Naive thymus-derived CD4-positive, alpha-beta T cell (primary cell): ENCODE measurements around the gene JAG2. TPM values are rescaled to one million over a fixed set of nuclear protein-coding genes. Genes with fewer than 3 reads are reported as not detected.

Source experiments
- ATAC-seq: fragments of 150-1000 bp; cut with Tn5 transposase; 2 replicates; pipeline ENCODE4 v1.10.0; 2021; ENCODE audit warnings: mild to moderate bottlenecking, moderate library complexity
- CTCF ChIA-PET: fragments of 350-600 bp; sonication (Branson Sonifier 250); formaldehyde crosslinking; loops from one replicate; lab custom pipeline; 2021; ENCODE audit warnings: antibody characterized with exemption; lab: Charles Lee
- POLR2A ChIA-PET: fragments of 350-600 bp; sonication (Branson Sonifier 250); formaldehyde crosslinking; loops from one replicate; lab custom pipeline; 2021; ENCODE audit warnings: antibody characterized with exemption, inconsistent platforms; lab: Charles Lee
- DNase-seq, 9 donors: peaks; one replicate each; pipeline versions ENCODE4 v3.0.0 to v3.0.0-alpha.2; 2020 to 2022; ENCODE audit warnings: mixed read lengths in 1 of 9
- H3K27ac ChIP-seq: one replicate; pipeline ENCODE4 v1.7.0; 2013; ENCODE audit warnings: mild to moderate bottlenecking, low read depth, low read length, moderate library complexity
- H3K27me3 ChIP-seq, 2 donors: one replicate each; pipeline ENCODE4 v1.7.0; 2013; ENCODE audit warnings: low read length in 2 of 2, mild to moderate bottlenecking in 2 of 2, moderate library complexity in 2 of 2; ENCODE audit not compliant: control insufficient read depth in 2 of 2, insufficient read depth in 2 of 2
- H3K36me3 ChIP-seq, 3 experiments: 1 replicate in 2 of 3; 2 replicates in 1 of 3; pipeline ENCODE4 v1.7.0; 2013; ENCODE audit warnings: low read length in 3 of 3, mild to moderate bottlenecking in 3 of 3, moderate library complexity in 1 of 3; ENCODE audit not compliant: insufficient read depth in 3 of 3, control insufficient read depth in 2 of 3
- H3K4me1 ChIP-seq, 2 donors: one replicate each; pipeline ENCODE4 v1.7.0; 2013; ENCODE audit warnings: low read length in 2 of 2, mild to moderate bottlenecking in 2 of 2, moderate library complexity in 1 of 2; ENCODE audit not compliant: control insufficient read depth in 2 of 2, insufficient read depth in 2 of 2
- H3K4me3 ChIP-seq: 2 replicates; pipeline ENCODE4 v1.7.0; 2013; ENCODE audit warnings: mild to moderate bottlenecking, low read length
- H3K9me3 ChIP-seq, 3 experiments: 1 replicate in 2 of 3; 2 replicates in 1 of 3; pipeline ENCODE4 v1.7.0; 2013; ENCODE audit warnings: low read length in 3 of 3; ENCODE audit not compliant: control insufficient read depth in 2 of 3
- H3K27ac Mint-ChIP-seq, 9 donors: one replicate each; pipeline ENCODE4 v1.8.0; 2020 to 2022; ENCODE audit warnings: mixed read lengths in 9 of 9, mild to moderate bottlenecking in 8 of 9, moderate library complexity in 5 of 9, inconsistent platforms in 2 of 9
- H3K27me3 Mint-ChIP-seq, 5 donors: one replicate each; pipeline ENCODE4 v1.8.0; 2021 to 2022; ENCODE audit warnings: mixed read lengths in 5 of 5, mild to moderate bottlenecking in 1 of 5
- H3K36me3 Mint-ChIP-seq, 5 donors: one replicate each; pipeline ENCODE4 v1.8.0; 2020 to 2022; ENCODE audit warnings: mixed read lengths in 5 of 5, mild to moderate bottlenecking in 3 of 5, inconsistent platforms in 1 of 5
- H3K4me1 Mint-ChIP-seq, 7 donors: one replicate each; pipeline ENCODE4 v1.8.0; 2020 to 2022; ENCODE audit warnings: mixed read lengths in 7 of 7, mild to moderate bottlenecking in 3 of 7, inconsistent platforms in 1 of 7
- H3K4me3 Mint-ChIP-seq, 10 donors: one replicate each; pipeline ENCODE4 v1.8.0; 2020 to 2022; ENCODE audit warnings: mild to moderate bottlenecking in 10 of 10, mixed read lengths in 10 of 10, moderate library complexity in 6 of 10, inconsistent platforms in 2 of 10
- H3K9me3 Mint-ChIP-seq, 11 donors: one replicate each; pipeline ENCODE4 v1.8.0; 2020 to 2022; ENCODE audit warnings: mixed read lengths in 11 of 11, mild to moderate bottlenecking in 4 of 11, inconsistent platforms in 1 of 11, moderate library complexity in 1 of 11
- intact Hi-C, 2 donors: fragments of 100-400 bp; cut with micrococcal nuclease; formaldehyde crosslinking; loops; one replicate each; pipeline ENCODE4 v1.15.1; 2023
- polyA plus RNA-seq, 2 donors: library from polyadenylated mRNA; unstranded; fragments of 300-500 nt; fragmentation: Illumina TruSeq; gene quantifications; one replicate each; pipeline ENCODE4 v1.2.3, GENCODE V29; 2021
- total RNA-seq, 6 experiments: library from RNA in 5 of 6; stranded (reverse) in 5 of 6; gene quantifications; 1 replicate in 5 of 6; 2 replicates in 1 of 6; pipeline ENCODE4 v1.2.3 and lab custom pipeline; 2021 to 2026

Gene JAG2
- total and polyA plus RNA-seq, 7 experiments from 2014 or later, result 0.21 to 5.7 (median 1.3) TPM; not detected in 1

DNA sequence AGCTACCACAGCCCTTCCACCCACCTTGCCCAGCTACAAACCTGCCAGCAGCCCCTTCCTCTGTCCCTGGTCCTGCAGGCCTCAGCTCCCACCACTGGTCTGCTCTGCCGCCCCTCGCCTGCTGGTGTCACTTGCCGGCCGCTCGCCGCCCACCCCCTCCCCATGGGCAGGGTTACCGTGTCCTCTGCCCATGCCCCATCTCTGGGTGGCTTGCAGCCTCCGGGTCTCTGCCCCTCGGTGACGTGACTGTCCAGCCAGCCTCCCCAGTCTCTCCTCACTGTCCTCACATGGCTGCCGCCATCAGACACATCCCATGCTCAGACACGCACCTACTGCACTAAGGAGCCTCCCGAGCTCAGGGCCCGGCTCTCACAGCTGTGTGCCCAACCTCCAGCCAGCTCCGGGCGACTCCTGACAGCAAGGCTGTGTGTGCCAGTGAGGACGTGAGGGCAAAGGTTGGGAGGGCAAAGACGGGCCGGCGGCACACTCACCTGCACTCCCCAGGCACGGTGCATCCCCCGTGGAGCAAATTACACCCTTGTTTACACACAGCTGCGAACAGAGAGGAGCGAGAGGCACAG, 13.4 kb downstream of the JAG2 start:
- ATAC-seq, result no peak
- no peak overlapping the region for H3K4me3 Mint-ChIP-seq
- Histone ChIP-seq H3K27me3 (no peaks in the 10 kb centered on the region), H3K4me3 (no peak overlapping the region), H3K27ac (no peak overlapping the region), H3K36me3 (no peaks in the 10 kb centered on the region), H3K4me1 (no peaks in the 10 kb centered on the region), H3K9me3 (no peaks in the 10 kb centered on the region)
- no peaks in the 10 kb centered on the region for H3K36me3 Mint-ChIP-seq
- H3K9me3 Mint-ChIP-seq, result no peaks in the 10 kb centered on the region
- ChIA-PET POLR2A (no interaction called here), CTCF (no interaction called here)
- H3K27ac Mint-ChIP-seq, result no peak overlapping the region
- DNase-seq, result peak in 1 of 9 donors; percentile 6
- no peaks in the 10 kb centered on the region for H3K27me3 Mint-ChIP-seq
- H3K4me1 Mint-ChIP-seq, result no peaks in the 10 kb centered on the region
- intact Hi-C loops, result no loop called here

DNA sequence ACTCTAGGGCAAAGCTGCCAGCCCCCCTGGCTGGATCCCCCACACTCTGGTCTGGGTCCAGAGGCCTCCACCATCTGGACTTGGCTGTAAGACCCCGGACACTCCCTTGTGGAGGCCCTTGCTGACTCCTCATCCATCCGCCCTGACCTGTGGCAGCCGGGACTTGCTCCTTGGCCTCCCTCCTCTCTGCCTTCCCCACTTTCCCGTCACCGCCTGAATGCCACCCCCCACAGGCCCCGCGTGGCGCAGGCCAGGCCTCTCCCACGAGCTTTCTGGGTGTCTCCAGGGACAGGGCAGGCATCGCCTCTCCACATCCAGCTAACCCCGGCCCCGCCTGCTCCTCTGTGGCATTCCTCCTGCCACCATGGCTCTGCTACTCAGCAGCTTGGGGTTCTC, 14.1 kb downstream of the JAG2 start:
- Histone ChIP-seq H3K4me3 (no peak overlapping the region), H3K36me3 (no peaks in the 10 kb centered on the region), H3K4me1 (no peaks in the 10 kb centered on the region), H3K27me3 (no peaks in the 10 kb centered on the region), H3K27ac (no peak overlapping the region), H3K9me3 (no peaks in the 10 kb centered on the region)
- no peaks in the 10 kb centered on the region for H3K27me3 Mint-ChIP-seq
- no peak overlapping the region for H3K4me3 Mint-ChIP-seq
- intact Hi-C loops, result no loop called here
- DNase-seq, result peak in 1 of 9 donors; percentile 6
- H3K27ac Mint-ChIP-seq, result no peak overlapping the region
- ChIA-PET CTCF (no interaction called here), POLR2A (no interaction called here)
- ATAC-seq, result no peak
- H3K4me1 Mint-ChIP-seq, result no peaks in the 10 kb centered on the region
- H3K9me3 Mint-ChIP-seq, result no peaks in the 10 kb centered on the region
- H3K36me3 Mint-ChIP-seq, result no peaks in the 10 kb centered on the region

DNA sequence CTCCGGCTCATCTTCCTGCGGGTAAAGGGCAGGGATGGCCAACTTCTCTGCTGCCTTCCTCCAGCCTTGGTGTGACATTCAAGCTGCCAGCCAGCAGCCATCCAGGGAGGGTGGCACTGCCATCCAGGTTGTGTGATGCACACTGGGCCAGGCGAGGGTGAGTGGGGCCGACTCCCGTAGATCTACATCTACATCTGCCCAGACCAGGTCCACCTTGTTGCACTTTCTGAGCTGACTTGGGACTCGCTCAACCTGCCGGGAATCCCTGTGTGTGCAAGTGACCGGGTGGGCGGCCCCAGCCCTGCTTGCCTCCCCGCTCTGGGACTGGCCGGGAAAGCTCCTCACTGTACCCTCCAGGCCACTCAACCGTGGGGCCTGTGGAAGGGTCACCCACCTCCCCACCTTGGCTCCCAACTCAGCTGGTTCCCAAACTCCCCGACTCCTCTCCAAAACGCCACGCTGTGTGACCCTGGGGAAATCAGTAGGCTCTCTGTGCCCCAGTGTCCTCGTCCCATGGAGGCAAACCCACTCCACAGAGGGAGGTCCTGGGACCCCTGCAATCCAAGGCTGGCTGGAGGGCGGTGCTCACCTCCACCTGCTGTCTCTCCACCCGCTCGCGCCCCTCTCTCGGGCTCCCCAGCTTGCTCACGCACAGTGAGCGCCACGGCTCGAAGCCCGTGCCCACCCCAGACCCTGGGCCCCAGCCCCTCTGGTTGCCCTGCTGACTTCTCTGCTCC, 14.7 kb downstream of the JAG2 start:
- intact Hi-C loops, result no loop called here
- Histone ChIP-seq H3K9me3 (no peaks in the 10 kb centered on the region), H3K36me3 (no peaks in the 10 kb centered on the region), H3K4me1 (no peaks in the 10 kb centered on the region), H3K4me3 (no peak overlapping the region), H3K27ac (no peak overlapping the region), H3K27me3 (no peaks in the 10 kb centered on the region)
- Mint-ChIP-seq H3K36me3 (no peaks in the 10 kb centered on the region), H3K27me3 (no peaks in the 10 kb centered on the region), H3K27ac (no peak overlapping the region), H3K4me1 (no peaks in the 10 kb centered on the region), H3K4me3 (no peak overlapping the region), H3K9me3 (no peaks in the 10 kb centered on the region)
- no peak for DNase-seq
- ChIA-PET POLR2A (no interaction called here), CTCF (no interaction called here)
- ATAC-seq, result no peak

GRCh38 chr14:105153331-105153731, 15.2 kb downstream of the JAG2 start:
- ATAC-seq (no peak), DNase-seq (peak in 1 of 9 donors; percentile 6)
- POLR2A ChIA-PET, result no interaction called here
- Mint-ChIP-seq H3K9me3 (no peaks in the 10 kb centered on the region), H3K4me3 (no peak overlapping the region), H3K4me1 (no peaks in the 10 kb centered on the region), H3K27ac (no peak overlapping the region), H3K27me3 (no peaks in the 10 kb centered on the region), H3K36me3 (no peaks in the 10 kb centered on the region)
- no peaks in the 10 kb centered on the region for H3K27me3 ChIP-seq
- H3K27ac ChIP-seq, result no peak overlapping the region
- no peaks in the 10 kb centered on the region for H3K9me3 ChIP-seq
- H3K36me3 ChIP-seq, result no peaks in the 10 kb centered on the region
- H3K4me1 ChIP-seq, result no peaks in the 10 kb centered on the region
- CTCF ChIA-PET, result no interaction called here
- H3K4me3 ChIP-seq, result no peak overlapping the region
- intact Hi-C loops, result no loop called here

DNA sequence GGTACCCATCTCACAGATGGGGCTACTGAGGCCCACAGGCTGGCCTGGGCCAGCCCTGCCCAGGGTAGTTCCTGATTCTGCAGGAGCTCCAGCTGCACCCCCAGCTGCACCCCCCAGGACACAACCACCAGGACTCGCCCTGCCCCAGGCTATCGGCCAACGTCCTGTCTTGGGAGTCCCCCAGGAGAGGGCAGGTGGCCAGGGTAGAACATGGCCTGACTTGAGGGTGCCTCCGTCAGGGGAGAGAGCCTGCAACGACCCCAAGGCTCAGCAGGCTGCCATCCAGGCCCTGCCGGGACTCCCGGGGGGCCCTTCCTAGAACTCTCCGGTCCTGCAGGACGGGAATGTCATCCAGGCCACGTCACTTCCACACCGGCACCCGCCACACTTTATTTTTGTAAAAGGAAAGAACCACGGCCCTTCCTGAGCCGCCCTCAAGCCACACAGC, 15.8 kb downstream of the JAG2 start:
- no peaks in the 10 kb centered on the region for H3K27me3 Mint-ChIP-seq
- no peak for ATAC-seq
- CTCF ChIA-PET, result no interaction called here
- DNase-seq, result no peak
- Histone ChIP-seq H3K4me3 (no peak overlapping the region), H3K36me3 (no peaks in the 10 kb centered on the region), H3K27me3 (no peaks in the 10 kb centered on the region), H3K9me3 (no peaks in the 10 kb centered on the region), H3K27ac (no peak overlapping the region), H3K4me1 (no peaks in the 10 kb centered on the region)
- no peaks in the 10 kb centered on the region for H3K36me3 Mint-ChIP-seq
- no peak overlapping the region for H3K4me3 Mint-ChIP-seq
- no peak overlapping the region for H3K27ac Mint-ChIP-seq
- intact Hi-C loops, result no loop called here
- no peaks in the 10 kb centered on the region for H3K4me1 Mint-ChIP-seq
- H3K9me3 Mint-ChIP-seq, result no peaks in the 10 kb centered on the region
- POLR2A ChIA-PET, result no interaction called here

DNA sequence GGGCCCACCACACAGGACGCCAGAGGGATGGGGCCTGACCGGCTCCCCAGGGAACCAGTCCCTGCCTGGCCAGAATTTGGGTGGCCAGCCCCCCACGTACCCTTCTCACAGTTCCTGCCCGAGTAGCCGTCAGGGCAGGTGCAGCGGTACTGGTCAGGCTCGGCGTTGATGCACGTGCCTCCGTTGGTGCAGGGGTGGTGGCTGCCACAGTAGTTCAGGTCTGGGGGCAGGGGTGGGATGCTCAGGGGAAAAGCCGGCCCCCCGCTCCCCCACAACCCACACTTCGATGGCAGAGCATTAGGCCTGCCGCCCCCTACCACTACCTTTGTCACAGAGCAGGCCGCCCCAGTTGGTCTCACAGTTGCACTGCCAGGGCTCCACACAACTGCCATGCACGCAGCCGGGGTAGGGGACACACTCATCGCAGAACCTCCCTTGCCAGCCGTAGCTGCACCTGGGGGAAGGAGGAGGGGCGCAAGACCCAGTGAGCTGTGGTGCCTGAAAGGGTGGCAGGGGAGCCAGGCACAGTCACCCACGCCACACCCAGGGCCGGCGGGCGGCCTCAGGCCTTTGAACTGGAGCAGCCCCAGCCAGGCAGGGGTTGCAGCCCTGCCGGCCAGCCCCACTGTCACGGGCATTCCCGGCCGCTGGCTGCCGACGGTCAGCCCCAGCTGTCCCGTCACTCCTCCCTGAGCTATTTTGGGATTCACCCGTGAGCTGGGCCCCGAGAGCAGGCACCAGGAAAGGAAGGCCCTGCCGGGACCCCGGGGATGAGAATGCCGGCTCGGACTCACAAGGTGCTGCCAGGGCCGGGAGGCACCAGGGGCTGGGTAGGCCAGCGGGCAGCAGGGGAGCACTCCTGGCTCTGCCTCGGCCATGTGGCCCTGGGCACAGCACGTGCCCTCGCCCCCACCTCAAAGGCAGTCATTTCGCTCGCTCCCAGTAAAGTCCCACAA, 16.5 kb downstream of the JAG2 start:
- Histone ChIP-seq H3K4me3 (no peak overlapping the region), H3K36me3 (no peaks in the 10 kb centered on the region), H3K27me3 (no peaks in the 10 kb centered on the region), H3K9me3 (no peaks in the 10 kb centered on the region), H3K27ac (no peak overlapping the region), H3K4me1 (no peaks in the 10 kb centered on the region)
- intact Hi-C loops, result no loop called here
- no peaks in the 10 kb centered on the region for H3K27me3 Mint-ChIP-seq
- no peak overlapping the region for H3K27ac Mint-ChIP-seq
- ChIA-PET POLR2A (no interaction called here), CTCF (no interaction called here)
- ATAC-seq (no peak), DNase-seq (peak in 1 of 9 donors; percentile 6)
- H3K36me3 Mint-ChIP-seq, result no peaks in the 10 kb centered on the region
- no peak overlapping the region for H3K4me3 Mint-ChIP-seq
- H3K4me1 Mint-ChIP-seq, result no peaks in the 10 kb centered on the region
- H3K9me3 Mint-ChIP-seq, result no peaks in the 10 kb centered on the region
